NCI-H524 (cell line): ENCODE data around the gene SLC10A1.
"Not testable (repeated sequence)": the region's sequence is repeated elsewhere in the genome, so short reads cannot be mapped to it uniquely, and the experiment has no call there.

ENCODE experiments used
- DNase-seq, 2 experiments: peaks; one replicate each; lab custom pipeline; 2025; lab: John Stamatoyannopoulos, UW

The SLC10A1 gene

DNA sequence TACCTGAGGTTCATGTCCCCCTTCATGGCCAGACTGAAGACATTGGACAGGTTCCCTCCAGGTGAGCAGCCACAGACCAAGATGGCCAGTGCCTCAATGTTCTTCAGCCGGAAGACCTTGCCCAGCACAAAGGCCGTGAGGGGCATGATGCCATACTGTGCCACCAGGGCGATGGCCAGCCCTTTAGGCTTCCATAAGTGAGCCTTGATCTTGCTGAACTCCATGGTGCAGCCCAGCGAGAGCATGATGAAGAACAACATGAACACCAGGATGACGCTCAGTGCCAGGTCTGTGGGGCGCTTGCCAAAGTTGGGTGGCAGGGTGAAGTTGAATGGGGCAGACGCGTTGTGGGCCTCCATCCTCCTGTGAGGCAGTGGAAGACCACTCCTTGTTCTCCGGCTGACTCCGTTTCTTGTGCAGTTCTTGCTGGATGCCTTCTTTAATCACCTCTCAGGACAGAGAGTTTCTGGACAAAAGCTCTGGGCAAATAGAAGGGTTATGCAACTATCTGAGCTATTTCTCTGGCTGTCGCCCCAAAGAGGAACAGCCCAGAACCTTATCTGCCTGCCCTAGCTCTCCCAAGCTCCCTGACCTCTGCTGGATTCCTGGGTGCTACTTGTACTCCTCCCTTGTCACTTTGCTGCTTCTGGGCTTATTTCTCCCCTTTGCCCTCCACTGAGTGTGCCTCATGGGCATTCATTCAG lies at the start of gene SLC10A1:
SLC10A1 (minus strand) TSS at position 445 of the 704 bp plus-strand sequence; CDS start at position 359, 86 bp downstream.
- no peak for DNase-seq

DNA sequence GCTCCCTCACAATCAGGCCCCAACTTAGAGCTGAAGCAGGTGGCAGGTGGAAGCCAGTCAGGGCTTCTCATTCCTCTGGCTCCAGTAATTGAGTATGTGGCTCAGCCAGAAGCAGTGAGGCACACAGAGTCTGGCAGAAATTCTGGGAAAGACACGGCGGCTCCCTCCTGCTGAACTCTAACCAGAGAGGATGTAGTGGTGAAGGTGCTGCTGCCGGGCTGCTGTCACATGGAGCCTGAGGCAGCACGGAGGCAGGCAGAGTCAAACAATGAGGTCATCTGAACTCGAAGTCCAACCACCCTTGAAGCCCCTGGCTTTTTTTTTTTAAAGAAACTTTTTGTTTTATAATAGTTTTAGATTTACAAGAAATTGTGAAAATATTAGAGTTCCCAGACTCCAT lies 48.7 kb upstream of the SLC10A1 start:
- DNase-seq, result no peak

DNA sequence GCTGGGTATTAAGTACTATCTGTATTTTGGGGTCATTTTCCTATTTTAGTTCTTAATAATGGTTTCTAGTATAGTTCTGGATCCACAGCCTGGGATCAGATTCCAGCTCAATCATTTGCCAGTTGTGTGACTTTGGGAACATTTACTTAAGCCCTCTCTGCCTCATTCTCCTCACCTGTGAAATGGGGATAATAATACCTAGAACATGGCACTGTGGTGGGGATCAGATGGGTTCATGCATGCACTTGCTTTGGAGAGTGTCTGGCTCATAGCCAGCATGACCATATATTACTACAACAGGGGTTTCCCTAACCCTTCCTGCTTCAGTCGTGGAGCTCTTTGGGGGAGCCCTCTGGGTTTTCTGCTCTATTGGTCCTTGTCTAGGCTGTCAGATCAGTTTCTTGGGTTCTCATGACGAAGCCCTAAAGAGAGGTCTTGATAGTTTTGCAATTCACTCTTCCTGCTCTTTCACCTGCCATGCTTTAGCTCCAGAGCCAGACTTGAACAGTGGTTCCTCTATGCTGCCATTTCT lies 48.1 kb upstream of the SLC10A1 start:
- DNase-seq, result no peak

DNA sequence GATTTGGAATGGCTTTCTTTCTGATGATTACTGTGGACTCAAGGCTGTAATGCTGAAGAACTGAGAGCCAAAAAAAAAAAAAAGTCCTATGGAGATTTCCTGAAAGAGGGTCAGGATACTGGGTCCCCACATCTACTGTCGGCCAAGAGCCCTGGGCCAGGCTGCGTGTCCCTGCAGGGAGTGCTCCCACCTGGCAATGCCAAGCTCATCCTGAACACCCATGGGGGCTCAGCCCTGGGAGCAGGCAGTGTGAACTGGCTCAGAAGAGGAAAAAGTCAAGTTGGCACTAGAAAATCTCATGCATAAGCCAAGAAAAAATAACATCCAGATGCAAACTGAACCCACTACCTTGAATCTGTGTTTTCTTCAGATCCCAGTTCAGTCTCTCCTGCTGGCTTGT lies 47.1 kb upstream of the SLC10A1 start:
- no peak for DNase-seq

DNA sequence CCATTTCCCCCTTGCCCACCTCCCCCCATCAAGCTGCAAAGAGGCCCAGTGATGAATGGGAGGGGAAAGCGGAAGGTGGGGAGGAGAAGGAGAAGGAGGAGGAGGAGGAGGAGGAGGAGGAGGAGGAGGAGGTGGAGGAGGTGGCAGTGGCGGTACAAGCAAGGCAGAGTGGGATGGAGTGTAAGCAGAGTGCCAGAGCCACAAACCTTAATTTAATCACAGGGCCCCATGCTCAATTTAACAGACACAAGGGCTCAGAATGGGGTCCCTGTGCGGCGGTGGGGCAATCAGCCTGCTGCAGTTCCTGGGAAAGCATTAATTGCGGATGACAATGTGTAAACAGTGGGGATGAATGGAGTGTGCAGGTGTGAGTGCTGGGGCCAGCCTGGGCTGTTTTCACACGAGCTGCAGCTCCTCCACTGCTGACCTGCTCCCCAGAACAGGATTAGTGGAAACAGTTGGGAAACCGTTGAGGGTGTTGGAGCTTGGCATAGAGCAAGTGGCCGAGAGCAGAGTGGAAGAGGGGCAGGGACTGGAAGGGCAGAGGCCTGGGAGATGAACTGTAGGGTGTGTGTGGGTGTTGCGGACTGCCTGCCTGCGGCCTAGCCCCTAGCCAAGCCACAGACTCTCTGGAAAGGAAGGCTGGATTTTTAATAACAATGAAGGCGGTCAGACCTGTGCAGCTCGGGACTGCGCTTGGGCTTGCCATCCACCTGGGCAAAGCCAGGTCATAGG lies 45.8 kb upstream of the SLC10A1 start:
- DNase-seq, result peak in 1 of 2 experiments; percentile 50

DNA sequence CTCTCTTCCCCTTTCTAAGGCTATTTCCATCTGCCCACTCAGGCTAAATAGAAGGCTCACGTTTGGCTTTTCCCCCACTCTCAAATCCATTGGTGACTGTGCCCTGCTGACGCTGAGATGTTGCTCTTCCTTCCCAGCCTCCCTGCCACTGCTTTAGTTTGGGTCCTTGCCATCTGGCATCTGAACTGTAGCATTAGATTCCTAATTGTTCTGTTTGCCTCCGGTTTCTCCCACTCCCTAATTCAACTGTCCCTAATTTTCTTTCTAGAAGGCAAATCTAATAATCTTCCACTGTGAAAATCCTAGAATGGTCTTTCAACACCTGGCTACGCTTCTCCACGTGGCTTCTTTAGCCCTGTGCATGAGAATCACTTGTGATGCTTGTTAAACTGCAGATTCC lies 44.6 kb upstream of the SLC10A1 start:
- DNase-seq, result peak; percentile 83 to 93

DNA sequence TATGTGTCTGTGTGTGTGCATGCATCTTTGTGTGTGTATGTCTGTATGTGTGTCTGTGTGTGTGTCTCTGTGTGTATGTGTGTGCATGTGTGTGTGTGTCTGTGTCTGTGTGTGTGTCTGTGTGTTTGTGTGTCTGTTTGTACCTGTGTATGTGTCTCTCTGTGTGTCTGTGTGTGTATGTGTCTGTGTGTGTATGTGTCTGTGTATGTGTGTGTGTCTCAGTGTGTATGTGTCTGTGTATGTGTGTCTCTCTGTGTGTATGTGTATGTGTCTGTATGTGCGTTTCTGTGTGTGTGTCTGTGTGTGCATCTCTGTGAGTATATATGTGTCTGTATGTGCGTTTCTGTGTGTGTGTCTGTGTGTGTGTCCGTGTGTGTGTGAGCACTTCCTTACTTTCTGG lies 42.6 kb upstream of the SLC10A1 start:
- no peak for DNase-seq

DNA sequence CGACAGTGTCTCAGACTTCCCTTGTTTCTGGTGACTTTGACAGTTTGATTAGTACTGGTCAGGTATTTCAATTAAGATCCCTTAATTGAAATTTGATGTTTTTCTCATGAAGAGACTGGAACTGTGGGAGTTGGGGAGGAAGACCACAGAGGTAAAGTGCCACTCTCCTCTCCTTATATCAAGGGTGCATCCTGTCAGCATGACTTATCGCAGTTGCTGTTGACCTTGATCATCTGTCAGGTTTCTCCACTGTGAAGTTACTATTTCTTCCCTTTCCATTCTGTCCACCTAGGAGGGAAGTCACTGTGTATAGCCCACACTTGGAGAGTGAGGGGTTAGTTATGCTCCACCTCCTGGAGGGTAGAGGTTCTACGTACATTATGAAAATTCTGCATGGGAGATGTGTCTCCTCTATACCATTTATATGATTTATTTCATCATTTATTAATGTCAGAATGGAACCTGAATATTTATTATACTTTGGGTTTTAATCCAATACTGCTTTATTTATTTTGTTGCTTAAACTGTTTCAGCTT lies 41.9 kb upstream of the SLC10A1 start:
- DNase-seq, result peak; percentile 17 to 23

DNA sequence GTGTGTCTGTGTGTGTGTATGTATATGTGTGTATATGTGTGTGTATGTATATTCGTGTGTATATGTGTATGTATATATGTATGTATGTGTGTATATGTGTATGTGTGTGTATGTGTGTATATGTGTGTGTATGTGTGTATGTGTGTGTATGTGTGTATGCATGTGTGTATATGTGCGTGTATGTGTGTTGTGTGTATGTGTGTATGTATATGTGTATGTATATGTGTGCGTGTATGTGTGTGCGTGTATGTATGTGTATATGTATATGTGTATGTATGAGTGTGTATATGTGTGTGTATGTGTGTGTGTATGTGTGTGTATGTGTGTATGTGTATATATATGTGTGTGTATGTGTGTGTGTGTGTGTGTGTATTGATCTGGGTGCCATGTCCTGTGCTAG lies 31.8 kb upstream of the SLC10A1 start:
- no peak for DNase-seq

DNA sequence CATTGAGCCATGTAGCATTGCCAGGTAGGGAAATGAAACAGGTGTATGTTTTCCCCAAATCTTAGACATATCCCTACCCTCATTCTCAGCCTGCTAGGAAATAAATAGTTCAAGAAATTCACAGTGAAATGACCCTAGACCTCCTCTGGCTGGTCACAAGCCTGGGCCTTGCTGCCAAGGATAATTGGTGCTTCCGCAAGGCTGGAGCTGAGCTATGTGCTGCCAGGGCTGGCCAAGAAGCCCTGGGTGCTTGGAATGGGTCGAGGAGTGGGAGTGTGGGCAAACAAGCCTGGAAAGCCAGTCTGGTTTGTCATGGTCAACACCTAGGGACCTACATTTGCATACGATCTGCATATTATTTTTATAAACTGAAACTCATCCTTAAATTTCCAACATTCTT lies 31.3 kb upstream of the SLC10A1 start:
- DNase-seq, result no peak

DNA sequence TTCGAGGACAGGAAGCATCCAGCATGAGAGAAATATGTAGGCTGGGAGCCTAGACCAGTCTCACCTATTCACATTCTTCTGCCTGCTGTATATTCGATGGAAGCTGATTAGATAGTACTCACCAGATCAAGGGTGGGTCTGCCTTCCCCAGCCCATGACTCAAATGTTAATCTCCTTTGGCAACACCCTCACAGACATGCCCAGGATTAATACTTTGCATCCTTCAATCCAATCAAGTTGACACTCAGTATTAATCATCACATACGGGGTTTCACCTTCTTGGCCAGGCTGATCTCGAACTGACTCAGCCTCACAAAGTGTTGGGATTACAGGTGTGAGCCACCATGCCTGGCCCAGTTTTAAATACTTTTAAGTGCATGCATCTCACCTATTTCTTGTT lies 30.5 kb upstream of the SLC10A1 start:
- DNase-seq, result peak; percentile 13 to 49

DNA sequence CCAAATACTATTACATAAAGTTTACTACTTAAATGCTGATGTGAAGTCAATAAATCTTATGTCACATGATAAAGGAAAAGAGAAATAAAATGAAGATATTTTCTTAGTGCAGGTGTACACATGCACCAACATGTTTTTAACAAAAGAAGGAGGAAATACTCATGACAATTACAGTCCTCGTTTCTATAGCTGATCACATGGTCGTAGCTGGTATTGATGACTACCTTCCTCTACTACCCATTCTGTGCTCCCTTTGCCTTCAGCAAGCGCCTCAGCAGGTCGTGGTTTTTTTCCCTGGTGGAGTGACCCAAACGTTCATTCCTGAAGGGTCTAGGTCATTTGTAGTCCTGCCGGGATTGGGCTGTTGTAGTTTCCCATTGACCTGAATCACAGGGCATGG lies 25.4 kb upstream of the SLC10A1 start:
- no peak for DNase-seq

DNA sequence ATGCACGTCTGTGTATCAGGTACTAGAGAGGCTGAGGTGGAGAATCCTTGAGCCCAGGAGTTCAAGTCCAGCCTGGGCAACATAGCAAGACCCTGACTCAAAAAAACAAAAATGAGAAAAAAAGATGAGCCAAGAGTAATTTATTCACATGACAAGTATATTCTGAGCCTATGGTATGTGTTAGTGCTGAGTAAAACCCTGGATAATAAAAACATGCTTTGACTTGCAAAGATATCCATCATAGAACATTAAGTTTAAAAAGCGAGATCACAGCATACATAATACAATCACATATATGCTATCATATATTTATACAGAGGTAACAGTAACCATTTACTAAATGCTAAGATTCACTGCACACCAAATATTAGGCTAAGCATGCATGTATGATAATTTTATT lies 23.9 kb upstream of the SLC10A1 start:
- no peak for DNase-seq

DNA sequence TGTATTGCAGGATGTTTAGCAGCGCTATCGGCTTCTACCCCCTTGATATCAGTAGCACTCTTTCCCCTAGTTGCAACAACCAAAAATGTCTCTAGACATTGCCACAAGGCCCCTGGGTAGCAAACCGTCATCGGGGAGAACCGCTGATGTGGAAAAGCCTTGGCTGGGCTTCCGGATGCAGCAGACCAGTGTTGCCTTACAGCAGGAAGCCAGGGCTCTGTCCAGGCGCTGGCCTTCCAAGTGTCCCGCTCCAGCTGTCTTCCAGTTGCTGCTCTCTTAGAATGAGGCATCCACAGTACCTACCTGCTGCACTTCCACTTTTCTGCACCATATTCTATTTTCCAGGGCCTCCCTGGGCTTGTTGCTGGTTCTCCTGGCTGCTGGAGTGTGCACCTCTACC lies 22.6 kb upstream of the SLC10A1 start:
- no peak for DNase-seq

DNA sequence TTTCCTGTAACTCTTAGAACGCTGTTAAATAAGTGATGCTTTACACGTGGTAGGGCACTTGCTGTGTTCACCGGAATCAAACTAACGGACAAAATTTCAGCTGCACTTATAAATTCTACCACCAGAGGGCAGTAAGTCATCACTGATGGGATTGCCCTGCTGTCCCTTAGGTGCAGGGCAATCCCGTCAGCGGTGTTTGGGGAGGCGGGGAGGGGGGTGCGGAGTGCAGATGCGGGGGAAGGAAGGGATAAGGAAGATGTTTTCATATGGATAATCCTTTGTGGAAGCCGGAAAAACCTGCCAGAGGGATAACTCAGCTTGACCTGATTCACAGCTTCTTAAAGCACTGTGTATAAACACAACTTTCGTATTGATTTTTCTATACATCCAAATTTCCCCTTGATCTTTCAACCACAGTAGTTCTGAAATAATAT lies 21.7 kb upstream of the SLC10A1 start:
- DNase-seq, result peak; percentile 85 to 97

DNA sequence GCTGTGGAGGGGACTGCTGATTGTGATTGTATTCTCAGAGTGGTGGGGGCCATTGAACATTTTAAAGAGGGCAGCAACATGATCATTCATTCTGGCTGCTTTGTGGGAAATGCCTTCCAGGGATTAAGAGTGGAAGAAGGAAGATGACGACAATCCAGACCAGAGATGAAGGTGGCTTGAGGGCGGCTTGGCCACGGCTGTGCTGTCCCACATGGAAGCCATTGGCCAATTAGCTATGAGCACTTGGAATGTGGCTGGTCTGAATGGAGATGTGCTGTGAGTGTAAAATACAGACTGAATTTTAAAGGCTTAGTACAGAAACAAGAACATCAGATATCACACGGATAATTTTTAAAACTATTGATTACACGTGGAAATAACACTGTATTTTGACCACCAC lies 19.2 kb upstream of the SLC10A1 start:
- no peak for DNase-seq

DNA sequence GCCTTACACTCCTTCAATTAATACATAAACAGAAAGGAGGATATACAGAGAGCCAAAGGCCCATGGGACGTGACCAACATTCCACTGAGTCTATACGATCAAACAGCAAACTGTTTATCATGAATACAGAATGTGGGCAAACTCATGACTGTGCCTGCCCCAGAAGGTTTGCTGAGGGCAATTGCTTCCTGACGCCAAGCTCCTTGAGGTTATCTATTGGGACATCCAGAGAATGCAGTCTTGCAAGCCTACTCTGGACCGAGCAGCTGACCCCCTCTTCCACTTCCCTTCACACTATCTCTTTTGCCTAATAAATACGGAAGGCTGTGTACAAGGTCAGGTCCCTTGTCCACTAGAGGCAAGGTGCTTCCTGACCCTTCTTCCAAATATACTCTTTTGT lies 18.5 kb upstream of the SLC10A1 start:
- no peak for DNase-seq

DNA sequence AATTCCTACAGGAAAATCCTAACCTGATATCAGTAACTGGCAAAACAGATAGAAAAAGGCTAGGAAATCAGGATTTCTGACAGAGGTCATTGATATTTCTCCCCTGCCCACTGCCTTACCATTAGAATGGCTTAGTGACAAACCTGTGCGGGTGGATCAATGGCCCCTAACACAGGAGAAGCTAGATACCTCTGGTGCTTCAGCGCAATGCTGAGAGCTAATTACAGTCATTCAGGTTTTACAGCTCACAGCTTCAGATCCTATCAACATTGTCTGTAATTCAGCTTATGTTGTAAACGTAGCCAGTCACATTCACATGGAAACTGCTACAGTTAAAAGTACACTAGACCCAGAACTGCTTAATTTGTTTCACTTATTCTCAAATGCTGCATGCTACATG lies 17.4 kb upstream of the SLC10A1 start:
- DNase-seq, result no peak

DNA sequence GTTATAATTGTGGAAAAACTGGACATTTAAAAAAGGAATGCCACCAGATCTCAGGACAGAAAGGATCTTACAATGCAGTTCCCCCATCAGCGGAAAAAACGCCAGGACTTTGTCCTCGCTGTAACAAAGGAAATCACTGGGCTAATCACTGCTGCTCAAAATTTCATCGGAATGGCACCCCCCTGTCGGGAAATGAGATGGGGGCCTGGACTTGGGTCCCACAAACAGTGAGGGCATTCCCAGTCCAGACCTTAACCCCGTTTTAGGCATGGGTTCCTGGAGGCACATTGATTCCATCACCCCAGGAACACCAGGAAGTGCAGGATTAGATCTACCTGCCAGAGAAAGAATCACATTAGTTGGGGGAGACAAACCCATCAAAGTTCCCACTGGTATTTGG lies 16.3 kb upstream of the SLC10A1 start:
- not testable (repeated sequence) for DNase-seq

DNA sequence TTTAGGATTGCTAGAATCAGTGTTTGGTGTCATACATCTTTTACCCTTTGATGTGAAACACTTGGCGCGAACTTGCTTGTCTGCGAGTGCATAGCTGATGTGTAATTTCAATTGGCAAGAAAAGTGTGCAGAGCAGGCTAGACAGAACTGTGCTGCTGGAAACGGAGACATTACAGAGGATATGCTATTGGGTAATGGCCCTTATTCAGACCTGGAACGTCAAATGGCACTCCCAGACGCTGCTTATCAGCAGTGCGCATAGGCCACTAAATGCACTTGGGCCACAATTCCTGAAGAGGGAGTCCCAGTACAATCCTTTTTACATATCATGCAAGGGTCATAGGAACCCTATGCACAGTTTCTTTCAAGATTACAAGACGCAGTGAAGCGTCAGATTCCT lies 15.7 kb upstream of the SLC10A1 start:
- DNase-seq, result peak; percentile 57 to 86

DNA sequence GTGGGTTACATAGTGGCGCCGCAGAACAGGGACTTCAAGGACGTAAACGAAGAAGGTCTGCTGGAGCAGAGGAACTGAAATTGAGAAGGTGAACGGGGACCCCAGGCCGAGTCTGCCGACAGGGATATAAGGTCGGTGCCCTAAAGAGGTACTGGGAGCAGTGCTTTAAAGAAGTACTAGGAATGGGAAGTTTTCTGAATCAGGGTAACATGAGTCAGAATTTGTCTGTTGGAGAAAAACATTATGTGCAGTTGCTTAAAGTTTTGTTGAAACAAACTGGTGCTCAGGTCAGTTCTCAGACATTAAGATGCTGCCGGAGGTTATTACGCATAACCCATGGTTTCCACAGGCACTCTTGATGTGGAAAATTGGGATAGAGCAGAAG lies 14.8 kb upstream of the SLC10A1 start:
- DNase-seq, result no peak

DNA sequence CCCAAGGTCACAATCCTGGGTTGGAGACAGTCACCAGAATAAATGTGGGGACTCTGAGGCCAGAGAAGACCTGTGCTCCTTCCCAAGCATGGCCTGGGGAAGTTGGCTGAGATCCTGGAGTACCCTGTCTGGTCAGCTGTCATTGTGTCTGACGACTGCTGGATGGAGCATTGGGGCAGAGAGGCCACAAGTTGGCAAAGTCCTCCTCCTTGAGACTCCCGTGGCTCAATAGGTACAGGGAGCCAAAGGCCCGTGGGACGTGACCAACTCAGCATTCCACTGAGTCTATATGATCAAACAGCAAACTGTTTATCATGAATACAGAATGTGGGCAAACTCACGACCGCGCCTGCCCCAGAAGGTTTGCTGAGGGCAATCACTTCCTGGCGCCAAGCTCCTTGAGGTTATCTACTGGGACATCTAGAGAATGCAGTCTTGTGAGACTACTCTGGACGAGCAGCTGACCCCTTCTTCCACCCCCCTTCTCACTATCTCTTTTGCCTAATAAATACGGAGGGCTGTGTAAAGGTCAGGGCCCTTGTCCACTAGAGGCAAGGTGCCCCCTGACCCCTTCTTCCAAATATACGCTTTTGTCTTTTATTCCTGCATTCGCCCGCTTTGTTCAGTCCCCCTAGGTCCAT lies 14.3 kb upstream of the SLC10A1 start:
- no peak for DNase-seq
